GM19099 (cell line): ENCODE data around the gene CNTN5.

ENCODE experiments used
- POLR2A ChIP-seq: IDR thresholded peaks from 3 replicates; pipeline ENCODE4 v1.6.1; 2011; ENCODE audit warnings: low read depth; ENCODE audit not compliant: insufficient read length; ENCODE audit errors: extremely low read depth

CNTN5 gene

GRCh38 chr11:100354736-100355135 lies 1334.0 kb downstream of the CNTN5 start:
- no peak for TF ChIP-seq POLR2A

- no peak for TF ChIP-seq POLR2A
These were observed 1335.3 kb downstream of the CNTN5 start for GRCh38 chr11:100356035-100356434.

GRCh38 chr11:100359281-100359680 lies 1338.5 kb downstream of the CNTN5 start:
- TF ChIP-seq POLR2A: no peak

- no peak for TF ChIP-seq POLR2A
These were observed 1347.1 kb downstream of the CNTN5 start for GRCh38 chr11:100367892-100368291.

- no peak for TF ChIP-seq POLR2A
These were observed 1362.7 kb downstream of the CNTN5 start for GRCh38 chr11:100383357-100383865.

GRCh38 chr11:100396266-100396665 lies 1375.5 kb downstream of the CNTN5 start:
- no peak for TF ChIP-seq POLR2A

- no peak for TF ChIP-seq POLR2A
These were observed 1376.7 kb downstream of the CNTN5 start for GRCh38 chr11:100397401-100397800.

GRCh38 chr11:100403816-100404215 lies 1383.1 kb downstream of the CNTN5 start:
- TF ChIP-seq POLR2A: no peak

- TF ChIP-seq POLR2A: no peak
These were observed 1384.2 kb downstream of the CNTN5 start for GRCh38 chr11:100404907-100405306.
